ENCODE results near the gene DTX2. TPM values are rescaled to one million over a fixed set of nuclear protein-coding genes. Genes with fewer than 3 reads are reported as not detected.
"Not testable (repeated sequence)": the region's sequence is repeated elsewhere in the genome, so short reads cannot be mapped to it uniquely, and the experiment has no call there.

Gene DTX2
- total RNA-seq, 1 experiment from 2014 or later, result 11.5 TPM

DNA sequence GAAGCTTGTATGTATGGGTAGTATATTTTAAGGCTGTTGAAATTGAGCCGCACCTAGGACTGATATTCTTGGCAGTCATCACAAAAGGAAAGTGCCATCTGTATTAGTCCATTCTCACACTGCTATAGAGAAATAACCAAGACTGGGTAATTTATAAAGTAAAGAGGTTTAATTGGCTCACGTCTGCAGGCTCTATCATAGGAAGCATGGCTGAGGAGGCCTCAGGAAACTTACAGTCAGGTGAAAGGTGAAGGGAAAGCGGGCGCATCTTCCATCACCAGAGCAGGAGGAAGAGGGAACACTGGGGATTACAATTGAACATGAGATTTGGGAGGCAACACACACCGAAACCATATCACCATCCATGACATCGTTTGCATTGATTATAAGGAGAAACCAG lies 90.5 kb downstream of the DTX2 start:
- H3K9me3 ChIP-seq (replicated peaks); H3K4me1 ChIP-seq; H3K27me3 ChIP-seq; H3K27ac ChIP-seq; H3K36me3 ChIP-seq; DNase-seq; H3K4me3 ChIP-seq: not testable (repeated sequence)

Other genes starting within 250 kb of the DTX2 start
- gene HSPB1, start 159.0 kb upstream of the DTX2 start, total RNA-seq (2014; rRNA removed; shearing (Covaris generic)), result 116 and 118 TPM in 2 replicates
- 180 and 190 TPM in 2 replicates for gene YWHAG, start 102.7 kb upstream of the DTX2 start, total RNA-seq (2014; rRNA removed; shearing (Covaris generic))
- gene SSC4D, start 52.0 kb upstream of the DTX2 start, total RNA-seq (2014; rRNA removed; shearing (Covaris generic)), result 0.86 and 1.8 TPM in 2 replicates
- 0.99 and 1.8 TPM in 2 replicates for gene ZP3, start 36.8 kb upstream of the DTX2 start, total RNA-seq (2014; rRNA removed; shearing (Covaris generic))
- gene UPK3B, start 48.8 kb downstream of the DTX2 start, total RNA-seq (2014; rRNA removed; shearing (Covaris generic)), result 0.33 and 0.69 TPM in 2 replicates
- gene SPDYE16, start 81.6 kb downstream of the DTX2 start, total RNA-seq (2014; rRNA removed; shearing (Covaris generic)), result 0.10 TPM in 1 of 2 replicates, not detected in the other
- 15.3 and 16.2 TPM in 2 replicates for gene POMZP3, start 165.6 kb downstream of the DTX2 start, total RNA-seq (2014; rRNA removed; shearing (Covaris generic))